ENCODE results near the gene TXNDC15. TPM values are rescaled to one million over a fixed set of nuclear protein-coding genes. Genes with fewer than 3 reads are reported as not detected.

The TXNDC15 gene
- total RNA-seq, 4 donors from 2014 or later = 46.1 to 66.6 (median 56.5) TPM

GRCh38 chr5:134905246-134905996 is 31.2 kb downstream of the TXNDC15 start:
- TF ChIP-seq CTCF (IDR thresholded peaks at IDR 0.05; ENCODE audit: low read depth) = no peak

GRCh38 chr5:134906811-134907210 is 32.6 kb downstream of the TXNDC15 start:
- TF ChIP-seq CTCF (IDR thresholded peaks at IDR 0.05; ENCODE audit: low read depth) = no peak

GRCh38 chr5:134911285-134912206 is 37.4 kb downstream of the TXNDC15 start:
- TF ChIP-seq CTCF (IDR thresholded peaks at IDR 0.05; ENCODE audit: low read depth) = no peak

- no peak for TF ChIP-seq CTCF (IDR thresholded peaks at IDR 0.05; ENCODE audit: low read depth)
Measured at GRCh38 chr5:134913254-134913653, 39.1 kb downstream of the TXNDC15 start.

- TF ChIP-seq CTCF (IDR thresholded peaks at IDR 0.05; ENCODE audit: low read depth) = no peak
Measured at GRCh38 chr5:134913795-134914194, 39.6 kb downstream of the TXNDC15 start.

- TF ChIP-seq CTCF (IDR thresholded peaks at IDR 0.05; ENCODE audit: low read depth) = no peak
Measured at GRCh38 chr5:134917070-134917815, 43.1 kb downstream of the TXNDC15 start.
